ENCODE measurements around the gene TMEM63A.
"Not testable (repeated sequence)": the region's sequence is repeated elsewhere in the genome, so short reads cannot be mapped to it uniquely, and the experiment has no call there.

The TMEM63A gene

DNA sequence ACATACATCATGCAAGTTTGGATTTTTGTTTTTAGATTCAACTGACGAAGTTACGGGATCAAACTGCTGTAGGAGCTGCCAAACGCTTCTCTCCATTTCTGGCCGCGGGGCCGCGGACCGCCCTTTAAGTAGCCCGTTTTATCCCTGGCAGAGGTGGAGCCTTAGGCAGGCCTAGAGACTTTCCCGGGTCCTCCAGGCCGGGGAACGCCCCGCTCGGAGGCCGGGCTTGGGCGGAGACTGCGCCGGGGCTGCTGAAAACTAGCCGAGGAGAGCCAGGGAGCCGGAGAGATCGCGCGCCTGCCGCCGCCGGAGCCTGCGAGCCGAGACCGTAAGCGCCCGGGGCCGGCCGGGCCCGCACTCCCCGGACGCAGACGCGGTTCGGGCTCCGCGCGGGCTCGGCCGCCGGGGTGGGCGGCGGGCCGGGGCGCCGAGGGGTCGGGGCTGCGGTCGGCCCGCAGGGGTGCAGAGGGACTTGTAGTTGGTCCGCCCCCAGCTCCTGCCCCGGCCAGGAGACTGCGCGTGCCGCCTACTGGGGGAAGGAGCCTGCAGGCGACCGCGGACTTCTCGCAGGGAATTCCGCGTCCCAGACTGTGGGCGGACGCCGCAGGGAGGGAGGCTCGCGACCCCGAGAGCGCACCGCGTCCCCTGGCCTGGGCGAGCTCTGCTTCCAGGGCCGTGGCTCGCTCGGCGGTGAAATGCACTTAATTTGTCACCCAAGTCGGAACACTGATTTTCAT, 72.2 kb downstream of the TMEM63A start, which contains the start of gene EPHX1:
Gene EPHX1, plus strand, starts transcription at position 283 of the 737 bp plus-strand sequence. CDS start 18,606 bp downstream, outside the sequence.
- Histone ChIP-seq H4K20me1 (ENCODE audit: insufficient read depth, low read length) (no peaks in the 10 kb centered on the region), H2AFZ (ENCODE audit: low read length) (peak within 1 kb of the TSS; percentile 85), H3K79me2 (ENCODE audit: low read length) (peaks cover 5% of the 10 kb centered on the region; the same call in 1 of the 2 replicates), H3K9me3 (replicated peaks; ENCODE audit: insufficient read depth, low read length) (no peaks in the 10 kb centered on the region), H3K9ac (ENCODE audit: low read length) (peak within 1 kb of the TSS; percentile 45; the same call in 1 of the 2 replicates), H3K36me3 (replicated peaks; ENCODE audit: insufficient read depth, low read length) (no peaks in the 10 kb centered on the region), H3K27ac (ENCODE audit: low read length) (no peak within 1 kb of the TSS), H3F3A (ENCODE audit: insufficient read depth, low read length) (peaks cover 5% of the 10 kb centered on the region; the same call in 1 of the 2 replicates), H3K4me2 (ENCODE audit: low read depth, low read length) (peak within 1 kb of the TSS; percentile 90), H3K4me1 (ENCODE audit: low read length) (no peaks in the 10 kb centered on the region), H3K4me3 (ENCODE audit: low read length) (peak within 1 kb of the TSS; percentile 73), H3K27me3 (replicated peaks; ENCODE audit: insufficient read depth, low read length) (no peaks in the 10 kb centered on the region), H3K9me2 (replicated peaks; ENCODE audit: insufficient read depth, low read length) (no peaks in the 10 kb centered on the region)
- DNase-seq: peak; percentile 94
- TF ChIP-seq, protein P1, sequence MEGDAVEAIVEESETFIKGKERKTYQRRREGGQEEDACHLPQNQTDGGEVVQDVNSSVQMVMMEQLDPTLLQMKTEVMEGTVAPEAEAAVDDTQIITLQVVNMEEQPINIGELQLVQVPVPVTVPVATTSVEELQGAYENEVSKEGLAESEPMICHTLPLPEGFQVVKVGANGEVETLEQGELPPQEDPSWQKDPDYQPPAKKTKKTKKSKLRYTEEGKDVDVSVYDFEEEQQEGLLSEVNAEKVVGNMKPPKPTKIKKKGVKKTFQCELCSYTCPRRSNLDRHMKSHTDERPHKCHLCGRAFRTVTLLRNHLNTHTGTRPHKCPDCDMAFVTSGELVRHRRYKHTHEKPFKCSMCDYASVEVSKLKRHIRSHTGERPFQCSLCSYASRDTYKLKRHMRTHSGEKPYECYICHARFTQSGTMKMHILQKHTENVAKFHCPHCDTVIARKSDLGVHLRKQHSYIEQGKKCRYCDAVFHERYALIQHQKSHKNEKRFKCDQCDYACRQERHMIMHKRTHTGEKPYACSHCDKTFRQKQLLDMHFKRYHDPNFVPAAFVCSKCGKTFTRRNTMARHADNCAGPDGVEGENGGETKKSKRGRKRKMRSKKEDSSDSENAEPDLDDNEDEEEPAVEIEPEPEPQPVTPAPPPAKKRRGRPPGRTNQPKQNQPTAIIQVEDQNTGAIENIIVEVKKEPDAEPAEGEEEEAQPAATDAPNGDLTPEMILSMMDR (IDR thresholded peaks at IDR 0.05; ENCODE audit: low read length): peak; percentile 25
- no peak for TF ChIP-seq EZH2phosphoT487 (IDR thresholded peaks at IDR 0.05; ENCODE audit: low read length)

DNA sequence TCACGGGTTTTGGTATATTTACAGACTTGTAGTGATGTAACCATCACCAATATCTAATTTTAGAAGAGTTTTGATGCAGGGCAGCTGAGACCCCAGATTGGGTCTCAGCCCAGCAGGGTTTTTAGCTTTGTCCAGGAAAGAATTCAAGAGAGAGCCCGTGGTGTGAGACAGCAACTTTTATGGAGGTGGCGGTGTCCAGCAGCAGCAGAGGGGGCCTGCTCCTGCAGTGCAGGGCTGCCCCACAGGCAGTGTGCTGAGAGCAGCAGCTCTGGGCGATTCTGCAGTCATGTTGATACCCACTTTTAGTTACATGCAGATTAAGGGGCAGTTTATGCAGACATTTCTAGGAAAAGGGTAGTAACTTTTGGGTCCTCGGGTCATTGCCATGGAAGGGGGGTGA, 74.0 kb downstream of the TMEM63A start:
- DNase-seq: no peak
- H3K4me3 ChIP-seq (ENCODE audit: low read length): no peak overlapping the region
- TF ChIP-seq, protein P1 (IDR thresholded peaks at IDR 0.05; ENCODE audit: low read length): no peak
- TF ChIP-seq EZH2phosphoT487 (IDR thresholded peaks at IDR 0.05; ENCODE audit: low read length): no peak
- no peak for TF ChIP-seq EZH2 (optimal IDR thresholded peaks at IDR 0.05; ENCODE audit: low read depth, low read length)
- H3K9ac ChIP-seq (ENCODE audit: low read length): no peak overlapping the region
- no peaks in the 10 kb centered on the region for H3K9me3 ChIP-seq (replicated peaks; ENCODE audit: insufficient read depth, low read length)
- no peaks in the 10 kb centered on the region for H4K20me1 ChIP-seq (ENCODE audit: insufficient read depth, low read length)
- H3K4me2 ChIP-seq (ENCODE audit: low read depth, low read length): no peak overlapping the region
- H3K79me2 ChIP-seq (ENCODE audit: low read length): peaks cover 5% of the 10 kb centered on the region; the same call in 1 of the 2 replicates
- H3K27ac ChIP-seq (ENCODE audit: low read length): no peak overlapping the region
- H3F3A ChIP-seq (ENCODE audit: insufficient read depth, low read length): peaks cover 5% of the 10 kb centered on the region; the same call in 1 of the 2 replicates
- no peak overlapping the region for H2AFZ ChIP-seq (ENCODE audit: low read length)
- H3K36me3 ChIP-seq (replicated peaks; ENCODE audit: insufficient read depth, low read length): no peaks in the 10 kb centered on the region
- no peaks in the 10 kb centered on the region for H3K9me2 ChIP-seq (replicated peaks; ENCODE audit: insufficient read depth, low read length)
- no peaks in the 10 kb centered on the region for H3K27me3 ChIP-seq (replicated peaks; ENCODE audit: insufficient read depth, low read length)
- no peaks in the 10 kb centered on the region for H3K4me1 ChIP-seq (ENCODE audit: low read length)

DNA sequence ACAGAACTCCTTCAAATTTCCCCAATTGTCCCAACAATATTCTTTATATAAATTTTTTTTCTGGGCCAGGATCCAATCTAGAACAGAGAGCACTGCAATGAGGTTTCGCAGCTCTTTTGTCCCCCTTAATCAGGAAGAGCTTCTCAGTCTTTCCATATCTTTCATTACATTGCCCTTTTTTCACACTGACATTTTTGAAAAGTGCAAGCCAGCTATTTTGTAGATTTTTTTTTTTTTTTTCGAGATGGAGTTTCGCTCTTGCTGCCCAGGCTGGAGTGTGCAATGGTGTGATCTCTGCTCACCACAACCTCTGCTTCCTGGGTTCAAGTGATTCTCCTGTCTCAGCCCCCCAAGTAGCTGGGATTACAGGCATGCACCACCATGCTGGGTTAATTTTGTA, 75.4 kb downstream of the TMEM63A start:
- not testable (repeated sequence) for H3F3A ChIP-seq (ENCODE audit: insufficient read depth, low read length); H3K79me2 ChIP-seq (ENCODE audit: low read length); H3K4me2 ChIP-seq (ENCODE audit: low read depth, low read length); H3K36me3 ChIP-seq (replicated peaks; ENCODE audit: insufficient read depth, low read length); H3K27me3 ChIP-seq (replicated peaks; ENCODE audit: insufficient read depth, low read length); H3K27ac ChIP-seq (ENCODE audit: low read length); H3K4me3 ChIP-seq (ENCODE audit: low read length); H3K9me3 ChIP-seq (replicated peaks; ENCODE audit: insufficient read depth, low read length); H3K9me2 ChIP-seq (replicated peaks; ENCODE audit: insufficient read depth, low read length); DNase-seq; H3K4me1 ChIP-seq (ENCODE audit: low read length); H2AFZ ChIP-seq (ENCODE audit: low read length); H4K20me1 ChIP-seq (ENCODE audit: insufficient read depth, low read length); H3K9ac ChIP-seq (ENCODE audit: low read length)

DNA sequence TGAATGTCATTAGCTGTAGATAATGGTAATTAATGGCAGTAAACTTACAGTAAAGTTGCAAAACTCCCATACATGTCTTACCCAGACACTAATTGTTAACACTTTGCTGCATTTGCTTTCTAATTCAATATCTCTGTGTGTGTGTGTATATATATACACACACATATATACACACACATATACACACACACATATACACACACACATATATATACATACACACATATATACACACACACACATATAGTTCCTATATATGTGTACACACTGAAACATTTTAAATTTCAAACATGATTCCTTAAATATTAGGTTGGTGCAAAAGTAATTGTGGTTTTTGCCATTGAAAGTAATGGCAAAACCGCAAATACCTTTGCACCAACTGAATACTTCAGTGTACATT, 75.9 kb downstream of the TMEM63A start:
- Histone ChIP-seq H3K4me2 (ENCODE audit: low read depth, low read length) (no peak overlapping the region), H4K20me1 (ENCODE audit: insufficient read depth, low read length) (no peaks in the 10 kb centered on the region), H3F3A (ENCODE audit: insufficient read depth, low read length) (no peaks in the 10 kb centered on the region; the same call in 1 of the 2 replicates), H3K27ac (ENCODE audit: low read length) (no peak overlapping the region), H3K9ac (ENCODE audit: low read length) (no peak overlapping the region), H2AFZ (ENCODE audit: low read length) (no peak overlapping the region), H3K9me2 (replicated peaks; ENCODE audit: insufficient read depth, low read length) (no peaks in the 10 kb centered on the region), H3K4me3 (ENCODE audit: low read length) (no peak overlapping the region), H3K36me3 (replicated peaks; ENCODE audit: insufficient read depth, low read length) (no peaks in the 10 kb centered on the region), H3K9me3 (replicated peaks; ENCODE audit: insufficient read depth, low read length) (no peaks in the 10 kb centered on the region), H3K27me3 (replicated peaks; ENCODE audit: insufficient read depth, low read length) (no peaks in the 10 kb centered on the region), H3K4me1 (ENCODE audit: low read length) (no peaks in the 10 kb centered on the region), H3K79me2 (ENCODE audit: low read length) (peaks cover 3% of the 10 kb centered on the region; the same call in 1 of the 2 replicates)
- no peak for DNase-seq
- no peak for TF ChIP-seq EZH2 (optimal IDR thresholded peaks at IDR 0.05; ENCODE audit: low read depth, low read length)
- no peak for TF ChIP-seq EZH2phosphoT487 (IDR thresholded peaks at IDR 0.05; ENCODE audit: low read length)
- TF ChIP-seq, protein P1 (IDR thresholded peaks at IDR 0.05; ENCODE audit: low read length): no peak

DNA sequence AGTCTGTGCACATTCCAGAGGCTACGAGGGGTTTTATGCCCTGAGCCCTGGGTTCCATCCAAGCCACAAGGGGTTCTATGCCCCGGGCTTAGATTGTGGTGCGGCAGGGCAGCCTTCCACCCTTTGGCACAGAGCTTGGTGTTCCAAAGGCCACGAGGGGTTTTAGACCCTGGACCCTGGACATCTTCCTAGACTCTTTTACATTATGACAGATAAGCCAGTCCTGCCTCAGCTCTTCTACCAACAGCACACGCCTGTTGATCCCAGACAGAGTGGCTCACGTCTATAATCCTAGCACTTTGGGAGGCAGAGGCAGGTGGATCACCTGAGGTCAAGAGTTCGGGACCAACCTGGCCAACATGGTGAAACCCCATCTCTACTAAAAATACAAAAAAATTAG, 81.0 kb downstream of the TMEM63A start:
- not testable (repeated sequence) for H3F3A ChIP-seq (ENCODE audit: insufficient read depth, low read length); H3K4me1 ChIP-seq (ENCODE audit: low read length); H3K36me3 ChIP-seq (replicated peaks; ENCODE audit: insufficient read depth, low read length); H3K27me3 ChIP-seq (replicated peaks; ENCODE audit: insufficient read depth, low read length); H3K27ac ChIP-seq (ENCODE audit: low read length); H3K9me2 ChIP-seq (replicated peaks; ENCODE audit: insufficient read depth, low read length); DNase-seq; H3K9ac ChIP-seq (ENCODE audit: low read length); H4K20me1 ChIP-seq (ENCODE audit: insufficient read depth, low read length); H3K4me2 ChIP-seq (ENCODE audit: low read depth, low read length); H3K79me2 ChIP-seq (ENCODE audit: low read length); H3K9me3 ChIP-seq (replicated peaks; ENCODE audit: insufficient read depth, low read length); H3K4me3 ChIP-seq (ENCODE audit: low read length); H2AFZ ChIP-seq (ENCODE audit: low read length)

Data from MM.1S (cell line).